Thoracic aorta (tissue), 2 donors: ENCODE data around the gene INPP4B. TPM values are rescaled to one million over a fixed set of nuclear protein-coding genes. Genes with fewer than 3 reads are reported as not detected.

Source experiments
- ATAC-seq: fragments of 150-250 bp; one replicate; pipeline ENCODE4 v1.8.0; 2017; ENCODE audit warnings: low read depth; ENCODE audit not compliant: insufficient number of reproducible peaks, low FRiP score
- DNase-seq: peaks from one replicate; pipeline ENCODE4 v3.0.0-alpha.2; 2020; ENCODE audit warnings: low spot score
- H3K27ac ChIP-seq, 2 donors: fragments of 200-600 bp; sonication (generic); 1 replicate in 1 of 2; 2 replicates in 1 of 2; pipeline ENCODE4 v1.5.1; 2016; ENCODE audit warnings: mild to moderate bottlenecking in 2 of 2, moderate library complexity in 2 of 2
- H3K27me3 ChIP-seq: fragments of 200-600 bp; sonication (generic); replicated peaks from 2 replicates; pipeline ENCODE4 v1.6.0; 2016; ENCODE audit warnings: mild to moderate bottlenecking; ENCODE audit not compliant: insufficient read depth
- H3K36me3 ChIP-seq: fragments of 200-600 bp; sonication (generic); one replicate; pipeline ENCODE4 v1.5.1; 2016
- H3K4me1 ChIP-seq, 2 donors: fragments of 200-600 bp; sonication (generic); 1 replicate in 1 of 2; 2 replicates in 1 of 2; pipeline versions ENCODE4 v1.5.1 to v1.6.0; 2016; ENCODE audit warnings: low read depth in 2 of 2, mild to moderate bottlenecking in 1 of 2; ENCODE audit not compliant: control insufficient read depth in 1 of 2
- H3K4me3 ChIP-seq: fragments of 200-600 bp; sonication (generic); 2 replicates; pipeline ENCODE4 v1.5.1; 2016; ENCODE audit warnings: mild to moderate bottlenecking
- H3K9me3 ChIP-seq: fragments of 200-600 bp; sonication (generic); 2 replicates; pipeline ENCODE4 v1.5.1; 2016
- CTCF ChIP-seq: fragments of 200-600 bp; sonication (generic); IDR thresholded peaks from one replicate; pipeline ENCODE4 v1.5.1; 2019; ENCODE audit warnings: antibody characterized with exemption
- total RNA-seq, 2 donors: library from RNA; depleted of rRNA; stranded (reverse); fragments of >200 nt; gene quantifications; one replicate each; pipeline versions ENCODE4 v1.1.0 to v1.2.3, GENCODE V29; 2016

The INPP4B gene
- total RNA-seq, 2 donors from 2014 or later, result 21.1 to 30.4 TPM

GRCh38 chr4:142554412-142554811, 291.7 kb downstream of the INPP4B start:
- DNase-seq, result no peak
- no peak overlapping the region for H3K4me3 ChIP-seq
- no peak for ATAC-seq
- no peaks in the 10 kb centered on the region for H3K27me3 ChIP-seq
- H3K36me3 ChIP-seq, result no peaks in the 10 kb centered on the region
- H3K4me1 ChIP-seq, result peaks cover 0 to 5% of the 10 kb centered on the region in 2 donors
- no peak overlapping the region for H3K27ac ChIP-seq
- no peak for TF ChIP-seq CTCF
- no peaks in the 10 kb centered on the region for H3K9me3 ChIP-seq

DNA sequence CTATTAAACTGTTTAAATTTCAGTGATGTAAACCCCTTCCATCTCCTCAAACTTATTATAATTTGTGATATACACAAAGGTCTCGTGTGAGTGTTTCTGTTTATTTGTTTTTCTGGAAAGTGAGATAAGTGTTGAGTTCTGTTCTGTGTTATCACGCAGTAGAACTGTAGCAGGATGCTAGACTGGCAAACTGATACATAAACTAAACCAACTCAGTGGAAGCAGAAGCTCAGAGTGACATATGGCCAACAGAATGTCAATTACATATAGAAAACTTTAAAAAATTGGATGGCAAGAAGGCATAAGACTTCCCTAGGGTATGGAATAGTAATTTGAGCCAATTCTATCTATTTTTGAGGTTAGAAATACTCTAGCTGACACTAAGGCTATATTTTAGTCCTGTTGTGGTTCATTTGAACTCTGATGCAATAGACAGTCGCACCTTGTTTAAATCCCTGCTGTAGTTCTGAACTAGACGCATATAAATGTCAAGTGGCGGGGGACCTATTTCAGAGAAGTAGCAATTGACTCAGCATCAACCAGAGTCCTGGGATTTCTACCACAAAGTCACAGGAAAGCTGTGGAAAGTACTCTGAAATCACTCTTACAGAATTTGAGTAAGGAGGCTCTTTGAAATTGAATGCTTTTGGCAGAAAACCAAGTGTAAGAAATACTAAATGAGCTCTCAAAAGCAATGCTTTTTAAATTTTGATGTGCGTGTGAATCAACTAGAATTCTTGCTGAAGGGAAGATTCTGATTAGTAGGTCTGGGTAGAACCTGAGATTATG, 294.4 kb downstream of the INPP4B start:
- H3K4me1 ChIP-seq, result peaks cover 0 to 7% of the 10 kb centered on the region in 2 donors
- H3K9me3 ChIP-seq, result no peaks in the 10 kb centered on the region
- TF ChIP-seq CTCF, result no peak
- no peak overlapping the region for H3K4me3 ChIP-seq
- no peak for DNase-seq
- H3K36me3 ChIP-seq, result no peaks in the 10 kb centered on the region
- no peaks in the 10 kb centered on the region for H3K27me3 ChIP-seq
- H3K27ac ChIP-seq, result no peak overlapping the region
- no peak for ATAC-seq

GRCh38 chr4:142550965-142551364, 295.1 kb downstream of the INPP4B start:
- H3K9me3 ChIP-seq, result no peaks in the 10 kb centered on the region
- no peaks in the 10 kb centered on the region for H3K27me3 ChIP-seq
- peaks cover 0 to 7% of the 10 kb centered on the region in 2 donors for H3K4me1 ChIP-seq
- no peak overlapping the region for H3K4me3 ChIP-seq
- H3K27ac ChIP-seq, result no peak overlapping the region
- no peak for ATAC-seq
- no peak for DNase-seq
- no peaks in the 10 kb centered on the region for H3K36me3 ChIP-seq
- TF ChIP-seq CTCF, result no peak

DNA sequence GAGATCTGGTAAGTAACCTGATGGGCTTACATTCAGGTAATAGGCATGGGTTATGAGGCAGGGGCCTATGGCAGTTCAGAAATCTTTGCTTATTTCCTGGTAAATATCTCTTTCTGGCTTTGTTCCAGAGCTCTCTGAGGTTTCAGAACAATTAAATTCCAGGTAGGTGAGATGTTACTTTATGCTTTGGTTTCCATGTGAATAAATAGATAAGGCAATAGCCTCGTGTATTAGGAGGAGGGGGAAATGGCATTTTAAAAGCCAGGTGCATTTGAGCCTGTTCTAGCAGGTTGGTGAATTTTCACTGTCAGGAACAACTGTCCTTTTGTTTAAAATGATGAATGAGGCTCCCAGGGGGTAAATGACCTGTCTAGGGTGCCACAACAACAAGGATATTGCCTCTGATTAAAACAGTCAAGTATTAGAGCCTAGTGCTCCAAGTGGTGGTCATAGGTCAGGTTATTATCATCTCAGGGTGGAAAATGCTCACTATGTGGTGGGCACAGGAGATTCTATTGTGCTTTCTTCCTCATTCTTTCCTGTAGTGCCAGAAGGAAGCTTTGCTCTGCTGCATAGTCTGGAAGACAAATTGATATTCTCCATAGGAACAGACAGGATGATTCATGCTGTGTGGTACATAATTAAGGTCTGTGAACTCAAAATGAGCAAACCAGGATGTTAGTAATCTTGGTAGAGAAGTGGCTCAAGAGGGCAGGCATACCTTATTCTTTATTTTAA, 296.2 kb downstream of the INPP4B start:
- DNase-seq (no peak), ATAC-seq (no peak)
- no peak overlapping the region for H3K27ac ChIP-seq
- no peaks in the 10 kb centered on the region for H3K36me3 ChIP-seq
- no peak for TF ChIP-seq CTCF
- no peaks in the 10 kb centered on the region for H3K9me3 ChIP-seq
- no peaks in the 10 kb centered on the region for H3K27me3 ChIP-seq
- no peak overlapping the region for H3K4me3 ChIP-seq
- peaks cover 0 to 7% of the 10 kb centered on the region in 2 donors for H3K4me1 ChIP-seq

DNA sequence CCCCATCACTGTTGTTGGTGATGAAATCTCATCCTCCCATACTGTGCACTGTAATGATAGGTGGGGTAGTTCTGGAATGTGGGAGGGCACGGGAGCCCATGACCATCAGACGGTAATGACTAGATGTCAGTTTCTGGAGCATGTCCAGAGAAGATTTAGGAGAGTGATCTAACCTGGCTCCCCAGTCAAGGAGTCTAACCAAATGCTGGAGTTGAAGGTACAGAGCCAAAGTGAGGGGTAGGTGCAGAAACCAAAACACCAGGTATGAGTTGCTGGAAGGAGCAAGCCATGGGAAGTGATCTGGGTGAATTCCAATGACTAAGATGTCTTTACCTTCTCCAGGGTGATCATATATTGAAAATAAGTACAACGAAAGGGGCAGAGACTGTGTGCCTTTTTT, 296.9 kb downstream of the INPP4B start:
- Histone ChIP-seq H3K4me1 (peaks cover 0 to 7% of the 10 kb centered on the region in 2 donors), H3K36me3 (no peaks in the 10 kb centered on the region), H3K4me3 (no peak overlapping the region), H3K27ac (no peak overlapping the region), H3K27me3 (no peaks in the 10 kb centered on the region), H3K9me3 (no peaks in the 10 kb centered on the region)
- ATAC-seq (no peak), DNase-seq (no peak)
- no peak for TF ChIP-seq CTCF
